ENCODE measurements around the gene ASS1.

ASS1 gene

GRCh38 chr9:130437011-130437789 lies 7.6 kb upstream of the ASS1 start:
- DNase-seq, result no peak

- no peak for DNase-seq
Observed at GRCh38 chr9:130438382-130438981, 6.3 kb upstream of the ASS1 start.

- no peak for DNase-seq
Observed at GRCh38 chr9:130441031-130441430, 3.7 kb upstream of the ASS1 start.

- DNase-seq, result no peak
Observed at GRCh38 chr9:130442746-130443455, 1.9 kb upstream of the ASS1 start.

- DNase-seq, result no peak
Observed at GRCh38 chr9:130443456-130443801, 1.3 kb upstream of the ASS1 start.

GRCh38 chr9:130443840-130444492 lies 795 bp upstream of the ASS1 start:
- DNase-seq, result no peak

GRCh38 chr9:130445268-130445983 lies 665 bp downstream of the ASS1 start:
- DNase-seq, result no peak

- DNase-seq, result no peak
Observed at GRCh38 chr9:130446101-130446861, 1.5 kb downstream of the ASS1 start.

GRCh38 chr9:130447193-130447816 lies 2.5 kb downstream of the ASS1 start:
- no peak for DNase-seq

GRCh38 chr9:130448035-130448624 lies 3.4 kb downstream of the ASS1 start:
- no peak for DNase-seq

- no peak for DNase-seq
Observed at GRCh38 chr9:130448771-130449603, 4.2 kb downstream of the ASS1 start.

GRCh38 chr9:130450344-130451003 lies 5.7 kb downstream of the ASS1 start:
- DNase-seq, result no peak

- DNase-seq, result no peak
Observed at GRCh38 chr9:130451004-130451390, 6.2 kb downstream of the ASS1 start.

- DNase-seq, result no peak
Observed at GRCh38 chr9:130451509-130452388, 7.0 kb downstream of the ASS1 start.

- no peak for DNase-seq
Observed at GRCh38 chr9:130452835-130453234, 8.1 kb downstream of the ASS1 start.

- no peak for DNase-seq
Observed at GRCh38 chr9:130453487-130453886, 8.7 kb downstream of the ASS1 start.

- DNase-seq, result no peak
Observed at GRCh38 chr9:130454096-130454811, 9.5 kb downstream of the ASS1 start.

GRCh38 chr9:130454812-130455325 lies 10.1 kb downstream of the ASS1 start:
- DNase-seq, result no peak
